Stimulated activated naive CD4-positive, alpha-beta T cell (primary cell): ENCODE results near the gene LENG9.

Experiments
- DNase-seq, 6 experiments: peaks; one replicate each; lab custom pipeline; 2025; lab: John Stamatoyannopoulos, UW

The LENG9 gene

GRCh38 chr19:54421521-54421920 is 42.1 kb downstream of the LENG9 start:
- no peak for DNase-seq

- DNase-seq: no peak
These were observed 42.4 kb downstream of the LENG9 start for GRCh38 chr19:54421169-54421516.

- DNase-seq: no peak
These were observed 43.0 kb downstream of the LENG9 start for GRCh38 chr19:54420383-54421168.

- no peak for DNase-seq
These were observed 43.6 kb downstream of the LENG9 start for GRCh38 chr19:54420068-54420382.

GRCh38 chr19:54418930-54419800 is 44.4 kb downstream of the LENG9 start:
- no peak for DNase-seq

- DNase-seq: peak in 1 of 6 experiments; percentile 16
These were observed 45.3 kb downstream of the LENG9 start for GRCh38 chr19:54418030-54418929.

GRCh38 chr19:54416695-54417491 is 46.7 kb downstream of the LENG9 start:
- DNase-seq: no peak

GRCh38 chr19:54415901-54416673 is 47.5 kb downstream of the LENG9 start:
- DNase-seq: no peak

- DNase-seq: peak in 2 of 6 experiments; percentile 19 to 27
These were observed 48.2 kb downstream of the LENG9 start, which contains the start of gene TTYH1 for GRCh38 chr19:54415208-54415900. TTYH1 (plus strand) TSS chr19:54415464; CDS start chr19:54415553, 89 bp downstream.

- DNase-seq: no peak
These were observed 49.4 kb downstream of the LENG9 start for GRCh38 chr19:54414156-54414555.

- no peak for DNase-seq
These were observed 50.7 kb downstream of the LENG9 start for GRCh38 chr19:54412877-54413276.
